NCI-H524 treated with DMSO at 0.1 percent for 48 hours (cell line): ENCODE results near the gene VILL.
A peak's percentile ranks its signal among the peaks of the same experiment; 100 is the strongest.

ENCODE experiments used
- DNase-seq: peaks from one replicate; lab custom pipeline; 2025; lab: John Stamatoyannopoulos, UW

Gene VILL

DNA sequence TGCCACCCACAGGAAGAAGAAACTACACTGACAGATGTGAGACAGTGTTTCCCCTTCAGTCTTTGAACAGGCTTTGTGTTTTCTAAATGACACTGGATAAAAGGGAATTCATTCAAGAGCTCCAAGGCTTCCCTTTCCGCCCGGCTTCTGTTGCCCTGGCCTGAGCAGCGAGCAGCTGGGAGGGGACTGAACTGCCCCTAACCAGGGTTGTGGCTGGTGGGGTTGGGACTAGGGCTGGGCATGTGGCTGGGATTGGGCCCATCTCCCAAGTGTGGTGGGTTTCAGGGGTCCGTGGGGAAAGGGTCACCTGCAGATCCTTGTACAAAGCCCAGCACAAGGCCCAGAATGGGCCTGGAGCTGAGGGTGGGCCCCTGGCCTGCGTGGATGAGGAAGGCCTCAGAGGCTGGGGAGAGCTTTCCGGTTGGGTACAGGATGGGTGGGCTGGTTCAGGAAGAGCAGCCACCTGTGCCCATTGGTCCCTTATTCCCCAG, 10.4 kb downstream of the VILL start:
- no peak for DNase-seq

- no peak for DNase-seq
Measured at GRCh38 chr3:38001456-38002081, 11.0 kb downstream of the VILL start.

DNA sequence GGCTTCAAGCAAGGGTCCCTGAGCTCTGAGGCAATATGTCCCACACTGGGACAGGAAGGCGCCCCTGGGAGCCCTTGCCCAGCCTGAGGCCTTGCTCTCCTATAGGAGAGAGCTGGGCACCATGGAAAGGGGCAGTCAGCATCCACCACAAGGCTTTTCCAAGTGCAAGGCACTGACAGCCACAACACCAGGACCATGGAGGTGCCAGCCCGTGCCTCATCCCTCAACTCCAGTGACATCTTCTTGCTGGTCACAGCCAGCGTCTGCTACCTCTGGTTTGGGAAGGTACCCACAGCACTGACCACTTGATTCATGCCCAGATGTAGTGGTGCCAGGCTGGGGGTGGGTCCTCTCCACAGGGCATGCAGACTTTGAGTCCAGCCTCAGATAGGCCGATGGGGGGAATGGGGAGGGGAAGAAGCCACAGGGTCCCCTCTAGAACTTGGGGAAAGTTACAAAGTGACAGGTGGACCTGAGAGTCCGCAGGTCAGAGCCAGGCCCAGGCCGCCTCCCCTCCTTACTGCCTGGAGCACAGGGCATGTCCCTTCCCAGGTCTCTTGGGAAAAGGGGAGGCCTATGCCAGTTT, 11.8 kb downstream of the VILL start:
- DNase-seq, result no peak

- no peak for DNase-seq
Measured at GRCh38 chr3:38002940-38003339, 12.4 kb downstream of the VILL start.

DNA sequence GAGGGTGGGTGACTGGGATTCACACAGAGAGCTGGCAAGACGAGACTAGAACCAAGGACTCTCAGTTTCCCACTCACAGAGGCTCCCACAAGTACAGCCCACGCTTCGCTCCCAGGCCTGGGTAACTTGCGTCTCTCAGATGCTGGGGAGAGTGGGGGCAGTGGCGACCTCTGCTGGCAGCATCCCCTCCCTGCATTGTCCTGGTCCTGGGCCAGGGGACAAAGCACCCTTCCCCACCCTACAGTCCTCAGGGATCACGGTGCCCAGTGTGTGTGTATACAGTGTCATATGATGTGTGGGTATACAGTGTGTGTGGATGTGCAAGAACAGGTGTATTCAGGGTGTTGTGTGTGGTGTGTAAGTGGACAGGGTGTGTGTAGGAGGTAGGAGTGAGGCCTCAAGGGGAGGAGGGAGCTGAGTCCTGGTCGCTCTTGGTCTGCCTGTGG, 12.8 kb downstream of the VILL start:
- DNase-seq, result no peak

DNA sequence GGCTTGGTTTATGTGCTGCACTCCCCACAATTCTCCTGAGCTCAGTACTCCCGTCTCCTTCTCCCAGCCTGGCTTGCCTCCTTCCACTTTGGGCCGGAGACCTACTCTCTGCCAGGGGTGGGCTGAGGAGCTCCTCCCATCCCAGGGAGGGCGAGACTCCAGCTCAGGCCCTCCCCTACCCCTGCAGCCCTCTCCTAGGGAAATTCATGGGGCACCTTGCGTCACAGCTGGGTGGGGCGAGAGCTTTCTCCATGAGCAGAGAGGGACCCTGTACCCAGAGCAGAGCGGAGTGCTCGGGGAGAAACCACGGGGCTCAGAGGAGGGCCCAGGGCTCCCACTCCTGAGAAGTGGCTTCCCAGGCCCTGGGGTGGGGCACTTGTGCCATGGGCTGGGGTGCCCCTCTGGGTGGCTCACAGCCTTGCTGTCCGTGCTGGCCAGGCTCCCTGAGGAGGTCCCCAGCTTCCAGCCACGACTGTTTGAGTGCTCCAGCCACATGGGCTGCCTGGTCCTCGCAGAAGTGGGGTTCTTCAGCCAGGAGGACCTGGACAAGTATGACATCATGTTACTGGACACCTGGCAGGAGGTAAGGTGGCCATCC, 13.3 kb downstream of the VILL start:
- DNase-seq, result no peak

DNA sequence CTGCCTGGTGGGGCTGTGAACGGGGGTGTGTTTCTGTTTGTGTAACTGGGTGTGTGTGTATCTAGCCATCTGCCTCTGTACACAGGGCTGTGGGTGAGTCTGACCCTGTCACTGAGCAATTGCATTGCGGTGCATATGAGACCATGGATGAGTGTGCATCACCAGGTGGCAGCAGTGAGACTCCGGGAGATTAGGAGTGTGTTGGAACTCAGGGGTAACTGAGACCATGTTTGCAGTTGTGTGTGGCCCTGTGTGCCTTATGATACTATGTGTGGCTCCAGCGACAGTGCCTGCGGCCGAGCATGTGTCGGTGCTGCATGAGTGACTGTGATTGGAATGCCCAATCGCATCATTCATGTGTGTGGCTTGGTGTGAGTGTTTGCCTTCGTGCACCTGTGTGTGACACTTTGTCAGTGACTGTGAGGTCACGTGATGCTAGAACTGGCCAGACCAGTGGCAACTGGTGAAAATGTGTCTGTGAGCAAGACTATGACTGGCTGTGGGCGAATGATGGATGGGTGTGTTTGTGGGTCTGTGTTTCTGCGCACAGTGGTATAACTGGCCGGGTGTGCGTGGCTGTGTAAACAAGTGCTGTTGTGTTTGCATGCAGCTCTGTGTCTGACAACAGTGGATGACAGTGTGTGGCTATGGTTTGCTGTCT, 14.0 kb downstream of the VILL start:
- peak; percentile 18 for DNase-seq

GRCh38 chr3:38005076-38006020, 14.8 kb downstream of the VILL start:
- DNase-seq, result no peak

DNA sequence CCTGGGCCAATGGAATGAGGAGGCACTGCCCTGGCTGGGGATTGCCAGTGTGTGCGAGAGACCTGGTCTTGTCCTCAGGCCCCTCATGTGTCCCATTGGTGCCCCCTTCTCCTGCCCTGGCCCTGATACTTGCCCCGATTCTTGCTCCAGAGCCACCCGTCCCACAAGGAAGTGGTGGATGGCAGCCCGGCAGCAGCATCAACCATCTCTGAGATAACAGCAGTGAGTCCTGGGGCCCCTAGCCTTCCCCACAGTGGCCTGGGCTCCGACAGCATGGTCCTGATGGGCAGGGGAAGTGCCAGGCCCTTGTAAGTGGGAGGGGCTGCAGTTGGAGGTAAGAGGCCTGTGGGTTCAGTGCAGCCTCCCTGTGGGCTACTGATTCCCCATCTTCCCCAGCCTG, 15.4 kb downstream of the VILL start:
- no peak for DNase-seq

- DNase-seq, result no peak
Measured at GRCh38 chr3:38006445-38006995, 15.9 kb downstream of the VILL start.

DNA sequence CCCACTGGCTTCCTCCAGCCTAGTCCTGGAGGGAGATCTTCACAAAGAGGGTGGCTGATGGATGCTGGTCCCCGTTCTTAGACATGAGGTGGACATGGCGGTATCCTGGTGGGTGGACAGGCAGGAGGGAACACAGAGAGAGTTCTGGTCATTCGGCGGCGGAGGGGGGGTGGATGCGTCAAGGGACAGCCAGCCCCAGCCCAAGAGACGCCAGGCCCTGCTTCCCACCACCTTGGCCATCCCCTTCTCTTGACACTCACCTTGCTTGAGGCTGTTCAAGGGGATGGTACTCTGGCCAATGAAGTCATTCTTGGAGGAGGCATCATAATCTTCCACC, 17.1 kb downstream of the VILL start:
- no peak for DNase-seq

- DNase-seq, result no peak
Measured at GRCh38 chr3:38008191-38008701, 17.7 kb downstream of the VILL start.

GRCh38 chr3:38008971-38009580, 18.5 kb downstream of the VILL start:
- DNase-seq, result no peak

GRCh38 chr3:38009807-38010591, 19.4 kb downstream of the VILL start:
- no peak for DNase-seq

DNA sequence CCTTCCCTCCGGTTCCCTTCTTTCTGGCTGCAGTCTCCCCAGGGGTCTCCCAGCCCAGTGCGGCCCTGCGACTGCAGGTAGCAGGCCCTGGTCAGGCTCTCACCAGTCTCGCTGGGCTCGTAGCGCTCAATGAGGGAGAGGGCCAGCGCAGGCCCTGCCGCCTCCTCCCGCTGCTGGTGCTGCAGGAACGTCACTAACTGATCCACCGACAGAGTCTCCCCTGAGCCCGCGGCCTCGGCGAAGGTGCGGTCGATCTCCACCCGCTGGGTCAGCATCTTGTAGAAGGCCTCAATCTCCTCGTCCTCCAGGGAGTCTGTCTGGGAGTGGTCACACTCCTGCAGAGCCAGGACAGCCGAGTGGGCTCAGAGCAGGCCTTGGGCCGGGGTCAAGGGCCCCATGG, 20.5 kb downstream of the VILL start:
- DNase-seq, result no peak

DNA sequence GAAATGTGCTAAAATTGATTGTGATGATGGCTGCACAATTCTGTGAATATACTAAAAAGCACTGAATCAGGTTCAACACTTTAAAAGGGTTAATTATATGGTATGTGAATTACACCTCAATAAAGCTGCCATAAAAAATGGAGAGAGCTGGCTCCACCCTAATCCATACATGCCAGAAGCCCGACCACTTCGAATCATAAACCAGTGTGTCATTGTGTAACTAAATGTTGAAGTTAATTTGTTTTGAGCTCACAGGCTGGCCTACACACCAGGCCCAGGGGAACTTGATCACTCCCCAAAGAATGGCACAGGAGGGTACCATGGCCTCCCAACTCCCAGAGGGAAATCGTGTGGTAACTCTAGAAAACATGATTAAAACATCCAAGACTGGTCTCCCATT, 24.9 kb downstream of the VILL start:
- DNase-seq, result no peak

DNA sequence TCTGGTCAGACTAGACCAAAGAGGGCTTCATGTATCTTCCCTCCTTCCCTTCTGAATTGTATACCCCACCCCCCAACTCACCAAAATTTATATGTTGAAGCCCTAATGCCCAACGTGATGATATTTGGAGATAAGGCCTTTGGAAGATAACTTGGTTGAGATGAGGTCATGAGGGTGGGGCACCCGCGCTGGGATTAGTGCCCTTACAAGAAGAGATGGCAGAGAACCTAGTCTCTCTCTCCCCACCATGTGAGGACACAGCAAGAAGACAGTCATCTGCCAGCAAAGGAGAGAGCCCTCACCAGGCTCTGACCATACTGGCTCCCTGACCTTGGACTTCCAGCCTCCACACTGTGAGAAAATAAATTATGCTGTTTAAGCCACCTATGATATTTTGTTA, 25.4 kb downstream of the VILL start:
- no peak for DNase-seq

- no peak for DNase-seq
Measured at GRCh38 chr3:38016410-38016809, 25.8 kb downstream of the VILL start.

DNA sequence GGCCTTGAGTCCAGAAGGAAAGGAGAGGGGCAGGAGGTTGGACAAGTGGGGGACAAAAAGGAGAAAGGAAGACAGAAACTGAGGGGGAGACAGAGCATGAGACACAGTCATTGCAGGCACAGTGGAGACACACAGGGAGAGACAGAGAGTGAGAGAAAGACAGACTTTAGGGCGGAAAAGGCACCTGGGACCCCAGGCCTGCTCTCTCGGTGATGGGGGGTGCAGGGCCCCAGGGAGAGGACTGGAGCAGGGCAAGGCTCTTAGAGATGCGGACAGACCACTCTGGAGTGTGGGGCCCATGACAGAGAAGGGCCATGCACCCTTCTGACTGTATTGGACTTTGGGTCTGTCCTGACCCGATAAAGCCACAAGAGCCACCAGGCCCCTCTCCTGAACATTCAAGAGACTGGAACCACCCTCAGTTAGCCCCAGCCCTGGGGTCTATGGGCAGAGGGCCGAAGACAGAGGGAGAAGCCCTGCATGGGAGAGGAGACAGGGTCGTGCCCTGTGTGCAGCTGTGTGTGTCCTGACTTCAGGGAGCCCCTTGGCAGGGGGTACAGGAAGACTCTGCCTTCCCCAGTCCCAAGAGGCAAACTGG, 26.4 kb downstream of the VILL start:
- DNase-seq, result no peak
